Raji (cell line): Measurements from ENCODE around the gene SAP30.

Source experiments
- POLR2A ChIP-seq: IDR thresholded peaks from 2 replicates; pipeline ENCODE4 v1.6.1; 2011; ENCODE audit warnings: low read depth, low read length, control low read depth; ENCODE audit not compliant: insufficient read depth

The SAP30 gene

DNA sequence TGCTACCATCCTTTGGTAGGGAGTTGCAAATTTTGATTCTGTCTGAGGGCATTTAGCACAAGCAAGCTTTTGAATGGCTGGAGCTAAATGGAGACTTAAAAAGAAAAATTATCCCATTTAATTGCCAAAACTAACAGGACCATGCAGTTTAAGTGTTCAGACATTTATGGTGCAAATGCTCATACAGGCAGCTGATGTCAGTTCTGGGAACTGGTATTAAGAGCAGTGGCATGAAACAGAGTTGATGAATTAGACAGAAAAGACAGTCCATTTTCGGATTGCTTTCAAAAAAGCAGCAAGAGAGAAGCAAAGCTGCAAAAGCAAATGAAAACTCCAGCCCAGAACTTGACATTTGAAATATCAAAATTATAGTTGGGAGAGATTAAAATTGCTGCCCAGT is 26.9 kb downstream of the SAP30 start:
- TF ChIP-seq POLR2A, result no peak

DNA sequence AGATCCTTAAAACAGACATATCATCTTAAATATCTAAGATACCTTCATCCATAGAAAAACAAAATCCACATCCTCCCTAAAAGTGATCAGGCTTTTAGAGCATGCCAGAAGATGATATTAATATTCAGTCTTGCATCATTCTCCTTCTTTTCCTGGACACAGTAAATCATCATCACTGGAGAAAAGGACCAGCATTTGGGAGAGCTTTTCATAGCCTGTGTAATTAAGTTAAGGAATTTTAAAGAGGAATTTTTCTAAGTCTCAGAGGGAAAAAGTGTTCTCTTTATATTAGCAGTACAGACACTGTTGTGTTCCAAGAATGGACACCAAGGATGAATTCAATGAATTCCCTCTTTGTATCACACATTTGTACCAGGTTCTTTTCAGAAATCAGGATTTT is 27.5 kb downstream of the SAP30 start:
- TF ChIP-seq POLR2A, result no peak

DNA sequence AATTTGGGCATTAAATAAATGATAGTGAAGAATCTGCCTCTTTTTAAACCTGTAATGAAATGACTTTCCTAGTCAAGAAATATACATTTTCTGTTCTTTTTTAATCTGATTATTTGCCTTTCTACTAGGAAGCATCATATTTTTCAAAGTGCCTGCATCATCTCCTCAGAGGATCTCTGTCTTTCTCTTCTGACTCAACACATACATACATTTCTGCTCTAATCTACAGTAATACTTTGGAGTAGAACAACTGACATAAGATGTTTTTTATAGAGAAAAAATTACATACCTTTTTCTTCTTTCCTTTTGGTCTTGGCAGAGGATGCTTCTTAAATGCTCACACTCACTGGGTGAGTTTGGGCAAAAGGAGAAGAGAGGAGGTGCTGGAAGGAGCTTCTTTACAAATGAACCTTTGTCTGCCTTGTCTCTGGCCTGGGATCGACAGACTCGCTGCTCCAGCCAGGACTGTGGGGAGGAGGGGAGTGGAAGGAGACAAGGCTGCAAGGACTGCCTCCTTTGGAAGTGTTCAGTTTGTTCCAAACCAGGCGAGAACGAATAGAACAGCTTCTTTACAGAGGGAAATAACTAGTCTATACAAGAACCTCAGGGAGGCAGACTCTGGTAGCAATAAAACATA is 28.1 kb downstream of the SAP30 start, which contains the start of gene SCRG1:
Gene SCRG1 (minus strand): TSS at position 338 of the 637 bp plus-strand sequence. CDS start 7,702 bp downstream, outside the sequence.
- TF ChIP-seq POLR2A, result no peak

DNA sequence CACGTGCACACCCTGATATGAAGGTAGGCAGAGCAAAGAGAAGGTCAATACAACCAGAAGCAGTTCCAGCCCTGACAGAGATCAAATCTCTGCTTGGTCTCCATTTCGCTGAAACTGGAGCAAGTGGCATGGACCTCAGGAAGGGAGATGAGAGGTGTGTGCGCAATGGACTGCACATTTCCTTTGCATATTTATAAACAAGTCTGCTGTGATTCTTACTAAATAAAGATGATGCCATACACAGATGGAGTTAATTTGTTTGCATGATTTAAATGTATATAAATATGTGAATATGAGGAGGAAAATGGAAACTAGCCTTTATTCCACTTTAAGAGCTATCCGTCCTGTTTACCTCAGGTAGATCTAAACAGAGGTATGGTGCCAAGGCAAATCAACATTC is 30.3 kb downstream of the SAP30 start:
- TF ChIP-seq POLR2A, result no peak

DNA sequence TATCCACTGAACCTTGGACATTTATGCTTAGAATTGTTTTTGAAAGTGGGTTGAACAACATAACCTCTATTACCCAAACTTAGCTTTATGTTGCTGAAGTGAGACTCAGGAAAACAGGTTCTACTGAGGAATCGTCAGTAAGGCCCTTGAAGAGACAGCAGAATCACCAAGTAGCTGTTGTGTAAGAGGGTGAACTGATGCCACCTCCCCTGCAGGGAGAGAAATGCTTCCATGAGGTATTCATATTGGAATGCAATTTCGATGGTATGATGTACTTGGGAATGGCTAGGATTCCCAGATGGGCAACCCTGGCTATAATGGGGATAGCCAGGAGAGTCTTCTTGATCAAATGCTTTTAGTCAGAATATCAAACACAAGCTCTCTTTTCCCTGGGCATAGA is 32.3 kb downstream of the SAP30 start:
- no peak for TF ChIP-seq POLR2A

DNA sequence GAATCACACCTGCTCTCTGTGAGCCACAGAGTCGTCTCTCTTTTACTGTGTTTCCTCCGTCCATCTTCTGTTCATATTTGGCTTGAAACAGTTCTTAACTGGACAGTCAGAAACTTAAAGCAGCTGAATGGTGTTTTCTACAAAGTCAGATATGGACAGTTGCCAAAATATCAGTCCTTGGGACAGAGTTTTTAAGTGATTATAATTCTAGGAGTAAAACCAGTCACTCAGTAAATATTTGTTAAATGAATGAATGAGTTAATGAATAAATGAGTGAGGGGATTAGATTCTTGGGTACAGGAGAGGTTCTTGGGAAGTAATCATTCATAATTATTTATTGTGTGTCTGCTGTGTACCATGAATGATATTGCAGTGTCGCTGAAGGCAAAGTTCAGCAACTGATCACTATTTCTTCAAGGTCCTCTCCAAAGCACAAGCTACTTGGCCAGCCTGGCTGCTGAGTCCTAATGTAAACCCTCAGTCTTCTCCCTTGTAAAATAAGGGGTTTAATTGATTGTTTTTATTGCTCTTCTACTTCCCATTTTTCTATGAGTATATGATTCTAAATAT is 33.6 kb downstream of the SAP30 start:
- TF ChIP-seq POLR2A, result no peak

DNA sequence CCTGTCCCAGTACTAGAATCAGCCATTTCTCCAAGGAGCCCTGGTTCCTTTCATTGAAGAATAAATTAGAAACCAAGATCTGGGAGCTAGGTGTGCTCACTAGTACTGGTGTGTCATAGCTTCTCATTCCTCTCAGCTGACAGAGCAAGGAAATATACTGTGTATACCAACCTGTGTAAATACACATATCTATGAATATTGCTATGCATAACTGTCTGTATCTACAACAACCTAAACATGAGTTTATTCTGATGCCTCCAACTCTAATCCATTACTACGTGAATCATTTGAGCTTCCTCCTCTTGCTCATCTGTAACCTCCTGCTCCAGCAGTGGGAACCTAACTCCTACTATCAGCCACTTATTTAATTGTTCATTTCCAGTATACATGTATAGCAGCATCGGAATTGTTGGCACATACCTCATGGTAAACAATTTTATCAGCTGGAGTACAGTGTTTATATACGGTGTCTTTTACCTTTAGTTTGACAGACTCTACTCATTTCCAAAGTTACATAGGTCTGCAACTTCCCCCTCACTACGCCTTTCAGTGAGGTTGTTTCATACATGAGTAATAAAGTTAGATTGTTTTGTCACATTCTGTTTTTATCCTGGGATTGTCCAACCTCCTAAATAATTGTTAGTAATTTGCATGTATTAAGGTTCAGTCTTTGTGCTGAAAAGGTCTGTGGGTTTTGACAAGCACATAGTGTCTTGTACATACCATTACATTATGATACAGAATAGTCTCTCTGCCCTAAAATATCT is 35.3 kb downstream of the SAP30 start:
- no peak for TF ChIP-seq POLR2A

DNA sequence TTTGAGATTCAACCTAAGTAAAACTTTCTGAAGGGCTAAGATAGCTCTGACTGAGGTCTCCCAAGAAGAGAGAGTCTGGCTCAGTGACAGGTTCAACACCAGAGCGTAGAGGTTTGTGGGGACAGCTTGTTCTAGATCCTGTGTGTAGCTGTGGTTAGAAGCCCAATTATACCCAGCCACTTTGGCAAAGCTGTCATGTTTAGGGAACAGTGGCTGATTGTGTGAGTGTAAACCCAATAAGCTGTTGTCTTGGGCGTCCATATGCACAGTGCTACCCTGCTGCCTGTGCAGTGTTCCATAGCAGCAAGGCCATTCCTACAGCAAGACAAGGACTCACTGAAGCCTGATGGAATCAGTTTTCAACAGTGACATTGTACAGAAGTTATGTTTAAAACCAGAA is 39.3 kb downstream of the SAP30 start:
- no peak for TF ChIP-seq POLR2A

DNA sequence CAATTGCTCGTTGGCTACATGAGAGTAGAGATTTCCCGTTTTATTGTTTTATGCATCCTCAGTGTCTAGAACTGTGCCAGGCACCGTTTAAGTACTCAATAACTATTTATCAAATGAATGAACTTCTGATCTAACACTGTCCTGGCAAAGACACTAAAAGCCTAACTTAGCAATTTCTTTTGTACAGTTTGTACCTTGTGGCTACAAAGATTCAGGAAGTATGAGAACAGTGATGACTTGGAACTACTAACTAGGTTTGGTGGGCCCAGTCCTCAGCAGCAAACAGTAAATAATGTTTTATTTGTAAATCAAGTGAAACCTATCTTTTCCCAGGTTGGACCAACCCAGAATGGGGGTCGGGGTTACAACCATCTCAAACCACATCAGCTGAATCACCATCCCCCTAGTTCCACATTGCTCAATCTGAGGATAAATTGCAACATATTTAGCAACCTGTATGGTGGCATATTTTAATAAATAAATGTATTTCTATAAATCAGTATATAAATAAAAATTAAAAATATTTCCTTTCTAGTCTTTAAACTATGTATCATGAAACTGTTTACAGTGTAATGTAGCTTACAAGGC is 40.4 kb downstream of the SAP30 start:
- TF ChIP-seq POLR2A, result no peak

DNA sequence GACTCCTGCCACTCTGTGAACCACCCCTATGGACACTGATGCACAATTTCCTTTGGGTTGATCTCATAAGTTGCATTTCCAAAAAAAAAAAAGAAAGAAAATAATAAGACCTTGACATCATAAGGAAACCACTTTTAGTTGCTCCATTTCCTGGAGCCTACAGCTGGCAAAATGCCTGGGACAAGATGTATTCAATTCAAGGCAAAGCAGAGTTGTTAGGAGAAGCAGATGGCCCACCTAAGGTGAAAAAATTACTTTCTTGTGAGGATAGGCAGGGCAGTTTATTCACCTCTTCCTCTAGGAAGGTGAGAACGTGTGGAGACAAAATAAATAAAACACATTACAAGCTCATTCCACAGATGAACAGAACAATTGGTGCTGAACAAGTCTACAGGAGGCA is 42.3 kb downstream of the SAP30 start:
- TF ChIP-seq POLR2A, result no peak

DNA sequence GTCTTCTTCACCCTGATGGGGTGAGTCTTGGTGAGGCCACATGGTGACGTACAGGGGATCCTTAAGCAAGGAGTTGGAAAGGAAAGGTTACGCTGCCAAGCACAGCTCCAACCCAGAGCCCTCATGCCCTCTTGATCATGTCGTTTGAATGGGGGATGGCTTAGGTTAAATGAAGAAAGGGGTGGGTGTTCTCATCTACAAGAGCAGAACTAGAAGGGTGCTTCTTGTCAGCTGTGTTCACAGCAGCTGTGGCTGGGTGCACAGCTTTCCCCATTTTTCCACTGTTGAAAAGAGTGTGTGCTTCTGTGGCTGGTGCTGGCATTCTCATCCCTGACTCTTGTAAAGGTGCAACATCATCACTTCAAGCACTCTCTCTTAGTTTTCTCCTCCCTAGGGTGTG is 43.7 kb downstream of the SAP30 start:
- TF ChIP-seq POLR2A, result no peak

DNA sequence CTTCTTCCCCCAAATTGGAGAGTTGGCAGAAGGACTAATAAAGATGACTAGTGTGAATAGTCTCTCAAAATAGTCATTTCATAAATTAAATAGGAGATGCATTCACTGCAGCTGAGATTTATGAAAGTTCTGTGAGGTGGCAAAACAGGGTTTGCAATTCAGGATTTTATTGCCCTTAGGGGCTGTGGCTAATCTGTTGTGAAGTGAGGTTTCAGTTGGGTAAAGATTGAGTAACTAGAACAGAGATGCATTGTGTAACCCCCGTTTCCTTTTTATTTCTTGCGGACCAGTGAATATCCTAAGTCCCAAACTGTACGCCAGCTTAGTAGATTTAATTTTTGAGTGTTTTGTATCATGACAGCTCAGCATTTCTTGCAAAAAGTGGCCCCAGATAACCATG is 44.3 kb downstream of the SAP30 start:
- TF ChIP-seq POLR2A, result no peak

DNA sequence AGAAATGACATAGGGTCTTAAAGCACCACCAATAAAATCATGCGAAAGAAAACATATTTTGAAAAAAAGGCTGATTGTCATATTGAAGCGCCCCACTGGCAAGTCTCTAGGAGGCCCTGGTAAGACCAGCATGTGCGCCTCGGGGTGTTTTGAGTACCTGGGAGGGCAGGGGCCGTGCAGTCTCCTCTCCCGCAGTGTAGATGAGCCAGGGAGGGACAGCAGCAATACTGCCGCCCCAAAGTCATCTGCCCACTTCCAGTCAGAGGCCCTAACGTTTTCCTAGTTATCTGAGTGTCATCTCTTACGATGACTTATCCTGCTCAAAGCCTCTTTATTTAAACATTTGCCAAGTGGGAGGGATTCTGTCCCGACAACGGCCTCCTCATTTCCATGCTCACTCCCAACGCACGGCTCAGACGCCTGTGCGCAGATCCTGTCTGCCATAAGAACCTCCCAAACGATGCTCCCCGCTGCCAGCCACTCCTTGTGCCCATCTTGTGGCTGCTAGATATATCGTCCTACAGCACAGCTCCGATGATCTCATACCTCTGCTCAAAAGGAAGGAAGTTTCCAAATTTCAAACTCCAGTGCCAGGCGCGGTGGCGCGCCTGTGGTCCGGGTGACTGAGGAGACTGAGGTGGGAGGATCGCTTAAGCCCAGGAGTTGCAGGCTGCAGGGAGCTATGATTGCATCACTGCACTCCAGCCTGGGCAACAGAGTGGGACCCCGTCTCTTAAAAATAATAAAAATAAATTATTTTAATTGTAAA is 45.3 kb downstream of the SAP30 start:
- no peak for TF ChIP-seq POLR2A

DNA sequence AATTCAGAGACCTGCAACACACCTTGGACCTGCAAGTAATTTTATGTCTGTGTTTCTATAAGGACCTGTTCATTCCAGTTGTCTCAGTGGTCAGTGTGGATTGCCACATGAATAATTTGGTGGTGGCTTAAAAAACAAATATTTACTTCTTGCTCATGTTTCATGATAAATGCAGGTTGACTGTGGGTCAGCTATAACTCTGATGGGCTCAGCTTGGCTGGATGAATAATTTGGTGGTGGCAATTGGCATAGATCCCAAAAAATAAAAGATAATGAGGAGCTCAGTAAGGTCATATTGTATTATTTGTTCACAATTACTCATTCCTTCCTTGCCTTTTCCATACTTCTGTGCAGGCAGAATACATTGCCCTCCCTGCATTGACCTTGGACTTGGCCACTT is 47.1 kb downstream of the SAP30 start:
- no peak for TF ChIP-seq POLR2A

DNA sequence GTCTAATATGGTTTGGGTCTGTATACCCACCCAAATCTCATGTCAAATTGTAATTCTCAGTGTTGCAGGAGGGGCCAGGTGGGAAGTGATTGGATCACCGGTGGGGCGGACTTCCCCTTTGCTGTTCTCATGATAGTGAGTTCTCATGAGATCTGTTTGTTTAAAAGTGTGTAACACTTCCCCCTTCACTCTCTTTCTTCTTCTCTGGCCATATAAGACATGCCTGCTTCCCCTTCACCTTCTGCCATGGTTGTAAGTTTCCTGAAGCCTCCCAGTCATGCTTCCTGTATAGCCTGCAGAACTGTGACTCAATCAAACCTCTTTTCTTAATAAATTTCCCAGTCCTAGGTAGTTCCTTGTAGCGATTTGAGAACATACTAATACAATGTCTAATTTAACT is 47.9 kb downstream of the SAP30 start:
- no peak for TF ChIP-seq POLR2A

DNA sequence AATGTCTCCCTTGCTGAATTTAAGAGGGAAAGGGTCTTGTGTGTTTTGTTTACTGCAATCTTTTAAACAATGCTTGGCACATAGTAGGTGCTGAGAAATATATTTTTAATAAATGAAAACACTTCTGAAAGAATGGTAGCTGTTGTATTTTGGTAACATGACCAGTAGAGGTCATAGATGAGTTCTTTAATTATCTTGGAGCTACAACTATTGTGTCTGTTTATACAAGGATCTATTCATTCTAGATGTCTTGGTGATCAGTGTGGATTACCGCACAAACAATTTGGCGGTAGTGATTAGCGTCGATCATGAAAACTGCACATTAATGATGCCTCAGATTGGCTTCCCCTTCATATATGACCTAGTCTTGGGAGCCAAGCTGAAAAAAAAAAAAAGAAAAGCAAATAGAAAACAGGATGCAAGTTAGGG is 49.6 kb downstream of the SAP30 start:
- no peak for TF ChIP-seq POLR2A

DNA sequence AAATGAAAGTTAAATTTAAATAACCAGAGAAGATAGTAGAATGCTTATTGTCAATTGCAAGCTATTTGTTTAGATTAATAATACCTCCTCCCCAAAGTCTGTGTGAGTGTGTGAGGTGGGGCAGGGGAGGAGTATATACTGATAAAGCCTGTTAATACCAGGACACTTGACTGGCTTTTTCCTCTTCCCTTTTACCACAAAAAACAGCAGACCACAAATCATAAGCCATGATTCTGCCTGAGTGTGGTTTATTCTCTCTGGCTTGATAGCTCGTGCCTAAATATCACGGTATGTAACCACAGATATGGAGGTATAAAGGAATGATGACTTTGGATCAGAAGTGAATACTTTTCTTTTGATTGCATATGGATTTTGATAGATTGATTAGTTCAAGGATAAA is 50.0 kb downstream of the SAP30 start:
- TF ChIP-seq POLR2A, result no peak
